ENCODE data around the gene HIRA. TPM values are rescaled to one million over a fixed set of nuclear protein-coding genes. Genes with fewer than 3 reads are reported as not detected.
A peak's percentile ranks its signal among the peaks of the same experiment; 100 is the strongest.

The HIRA gene
- total and polyA plus RNA-seq, 9 of the 15 experiments (the other 6 are each of a cell fraction or from before 2014, with no cell fraction given): 0.96 to 132 (median 58.4) TPM

DNA sequence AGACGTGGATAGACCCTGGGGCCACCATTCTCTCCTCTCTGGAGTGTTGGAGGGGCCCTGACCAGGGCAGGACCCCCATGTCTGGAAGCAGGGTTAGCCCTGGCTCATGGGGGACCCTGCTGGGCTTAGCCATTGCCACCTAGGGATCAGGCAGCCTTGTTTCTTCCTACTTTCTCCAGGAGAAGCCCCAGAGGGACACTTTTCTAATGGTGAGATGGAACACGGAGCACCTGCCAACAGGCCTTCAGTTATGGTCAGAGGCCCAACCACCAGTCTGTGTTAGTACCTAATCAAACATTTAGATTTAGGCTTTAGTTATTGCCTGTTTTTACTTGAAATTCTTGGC lies 17.9 kb upstream of the HIRA start (continued):
- 0 out of 2 replicates have a peak, but pooled peaks have one; percentile 35 for TF ChIP-seq ZNF212 (CRISPR knock-in tag; IDR thresholded peaks at IDR 0.05)

DNA sequence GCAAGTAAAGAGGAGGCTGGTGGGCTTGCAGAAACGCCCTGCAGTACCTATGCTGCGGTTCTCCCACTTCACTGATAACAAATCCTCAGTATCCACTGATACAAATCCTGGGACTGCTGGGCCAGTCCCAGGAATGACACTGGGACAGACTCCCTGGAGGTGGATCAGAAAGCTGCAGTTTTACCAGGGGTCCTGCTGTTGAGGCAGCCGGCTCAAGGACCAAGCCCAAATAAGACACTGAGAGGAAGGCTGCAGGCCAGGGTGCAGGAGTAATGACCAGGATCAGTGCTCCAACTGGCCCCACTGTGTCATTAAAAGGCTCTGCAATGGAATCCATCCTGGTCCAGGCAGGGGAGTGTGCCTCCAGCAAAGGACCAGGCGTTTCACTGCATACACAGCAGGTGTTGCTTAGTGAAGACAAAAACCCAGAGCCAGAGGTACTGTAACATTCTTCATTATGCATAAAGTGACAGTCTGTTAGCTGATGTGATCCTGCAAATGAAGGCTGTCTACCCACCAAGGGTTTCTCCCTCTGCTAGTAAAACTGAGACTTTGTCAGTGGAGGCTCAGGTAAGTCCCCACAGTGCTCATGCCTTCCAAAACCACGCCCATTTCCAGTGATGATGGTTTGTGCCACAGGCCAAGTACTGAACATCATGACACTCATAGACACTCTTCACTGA lies 17.3 kb upstream of the HIRA start:
- Histone ChIP-seq H3K4me3 (no peak overlapping the region), H3K27me3 (ENCODE audit: control insufficient read depth in 2 of 2, insufficient read depth in 2 of 2, low read length in 2 of 2) (no peaks in the 10 kb centered on the region), H3K27ac (ENCODE audit: extremely low read depth, low read depth, low read length) (no peak overlapping the region), H3K9me3 (replicated peaks; ENCODE audit: control insufficient read depth, insufficient read depth, low read depth, low read length) (no peaks in the 10 kb centered on the region), H3K9ac (ENCODE audit: insufficient read depth in 1 of 2, low read depth in 2 of 2, low read length in 2 of 2) (peak overlapping the region in 1 of 2 experiments; percentile 11; a peak in 1 of 4 replicates), H3K36me3 (ENCODE audit: control insufficient read depth, insufficient read depth, low read length) (peaks cover 86% of the 10 kb centered on the region), H3K79me2 (ENCODE audit: control insufficient read depth, insufficient read depth, low read length) (peaks cover 45% of the 10 kb centered on the region), H3K4me1 (replicated peaks in 1 of 2; ENCODE audit: control insufficient read depth in 2 of 2, insufficient read depth in 2 of 2, low read length in 2 of 2) (peaks cover 27 to 37% of the 10 kb centered on the region in 2 experiments), H3K4me2 (ENCODE audit: insufficient read depth, low read length) (no peak overlapping the region), H4K20me1 (replicated peaks; ENCODE audit: control insufficient read depth, insufficient read depth, low read length) (peaks cover 22% of the 10 kb centered on the region), H2AFZ (ENCODE audit: low read depth, low read length) (no peak overlapping the region), H3K9me1 (ENCODE audit: control insufficient read depth, insufficient read depth, low read length) (no peaks in the 10 kb centered on the region)
- no TSS peak for BruUV-seq (replicated peaks)
- no peak for ATAC-seq
- CTCF ChIA-PET (ENCODE audit: low intra/inter-chr PET ratio): no interaction called here
- no peak for FAIRE-seq
- in situ Hi-C loops (cut with MboI) (no loop called here), intact Hi-C loops (cut with micrococcal nuclease) (loop anchor here (10.0 kb wide), 1 partner anchor 176 kb away; no protein-coding TSS in a partner anchor)
- WGBS (ENCODE audit: insufficient coverage, low coverage, missing lambda C conversion rate): 83% methylated on average over 5 of the region's 5 CpGs
- peak in 1 of 4 experiments; percentile 26 for DNase-seq (ENCODE audit: extremely low read depth in 1 of 4, low spot score in 3 of 4)
- POLR2A ChIA-PET: interaction anchor here (1.0 to 11.7 kb wide), 5 partner anchors 7 to 81 kb away, joined by 3 to 284 read pairs (median 74); partner anchors contain the start of genes CDC45, HIRA and MRPL40
- TF ChIP-seq TEAD1 (CRISPR knock-in tag; IDR thresholded peaks at IDR 0.05): no peak
- TF ChIP-seq, protein P1, sequence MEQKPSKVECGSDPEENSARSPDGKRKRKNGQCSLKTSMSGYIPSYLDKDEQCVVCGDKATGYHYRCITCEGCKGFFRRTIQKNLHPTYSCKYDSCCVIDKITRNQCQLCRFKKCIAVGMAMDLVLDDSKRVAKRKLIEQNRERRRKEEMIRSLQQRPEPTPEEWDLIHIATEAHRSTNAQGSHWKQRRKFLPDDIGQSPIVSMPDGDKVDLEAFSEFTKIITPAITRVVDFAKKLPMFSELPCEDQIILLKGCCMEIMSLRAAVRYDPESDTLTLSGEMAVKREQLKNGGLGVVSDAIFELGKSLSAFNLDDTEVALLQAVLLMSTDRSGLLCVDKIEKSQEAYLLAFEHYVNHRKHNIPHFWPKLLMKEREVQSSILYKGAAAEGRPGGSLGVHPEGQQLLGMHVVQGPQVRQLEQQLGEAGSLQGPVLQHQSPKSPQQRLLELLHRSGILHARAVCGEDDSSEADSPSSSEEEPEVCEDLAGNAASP (IDR thresholded peaks at IDR 0.05): no peak
- peak; percentile 80; the same call in 1 of the 2 replicates for TF ChIP-seq TSC22D4 (tag; IDR thresholded peaks at IDR 0.05)
- peak; percentile 5 for TF ChIP-seq SETDB1 (IDR thresholded peaks at IDR 0.05; ENCODE audit: low read length)
- TF ChIP-seq POLR2B (IDR thresholded peaks at IDR 0.05; ENCODE audit: low read depth, partially characterized antibody): peak; percentile 52
- TF ChIP-seq, protein P2, sequence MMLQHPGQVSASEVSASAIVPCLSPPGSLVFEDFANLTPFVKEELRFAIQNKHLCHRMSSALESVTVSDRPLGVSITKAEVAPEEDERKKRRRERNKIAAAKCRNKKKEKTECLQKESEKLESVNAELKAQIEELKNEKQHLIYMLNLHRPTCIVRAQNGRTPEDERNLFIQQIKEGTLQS (IDR thresholded peaks at IDR 0.05): no peak
- TF ChIP-seq, protein P2 (CRISPR knock-in tag; conservative IDR thresholded peaks at IDR 0.05): peak; percentile 30; the same call in 1 of the 2 replicates
- TF ChIP-seq POLR2A (conservative IDR thresholded peaks at IDR 0.05): peak; percentile 58
- peak; percentile 15 for TF ChIP-seq RBM39 (optimal IDR thresholded peaks at IDR 0.05; ENCODE audit: low read depth, low read length)
- TF ChIP-seq ADNP (tag; IDR thresholded peaks at IDR 0.05): no peak
- TF ChIP-seq RAD21 (CRISPR knock-in tag; conservative IDR thresholded peaks at IDR 0.05 in 1 of 2, IDR thresholded peaks at IDR 0.05 in 1 of 2): 0 out of 4 replicates have a peak, but pooled peaks of 1 of the 2 experiments have one; percentile 2
- TF ChIP-seq, protein P3, sequence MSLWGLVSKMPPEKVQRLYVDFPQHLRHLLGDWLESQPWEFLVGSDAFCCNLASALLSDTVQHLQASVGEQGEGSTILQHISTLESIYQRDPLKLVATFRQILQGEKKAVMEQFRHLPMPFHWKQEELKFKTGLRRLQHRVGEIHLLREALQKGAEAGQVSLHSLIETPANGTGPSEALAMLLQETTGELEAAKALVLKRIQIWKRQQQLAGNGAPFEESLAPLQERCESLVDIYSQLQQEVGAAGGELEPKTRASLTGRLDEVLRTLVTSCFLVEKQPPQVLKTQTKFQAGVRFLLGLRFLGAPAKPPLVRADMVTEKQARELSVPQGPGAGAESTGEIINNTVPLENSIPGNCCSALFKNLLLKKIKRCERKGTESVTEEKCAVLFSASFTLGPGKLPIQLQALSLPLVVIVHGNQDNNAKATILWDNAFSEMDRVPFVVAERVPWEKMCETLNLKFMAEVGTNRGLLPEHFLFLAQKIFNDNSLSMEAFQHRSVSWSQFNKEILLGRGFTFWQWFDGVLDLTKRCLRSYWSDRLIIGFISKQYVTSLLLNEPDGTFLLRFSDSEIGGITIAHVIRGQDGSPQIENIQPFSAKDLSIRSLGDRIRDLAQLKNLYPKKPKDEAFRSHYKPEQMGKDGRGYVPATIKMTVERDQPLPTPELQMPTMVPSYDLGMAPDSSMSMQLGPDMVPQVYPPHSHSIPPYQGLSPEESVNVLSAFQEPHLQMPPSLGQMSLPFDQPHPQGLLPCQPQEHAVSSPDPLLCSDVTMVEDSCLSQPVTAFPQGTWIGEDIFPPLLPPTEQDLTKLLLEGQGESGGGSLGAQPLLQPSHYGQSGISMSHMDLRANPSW (CRISPR knock-in tag; IDR thresholded peaks at IDR 0.05): no peak
- 0 out of 2 replicates have a peak, but pooled peaks have one; percentile 15 for TF ChIP-seq CHCHD3 (CRISPR knock-in tag; IDR thresholded peaks at IDR 0.05)
- peak; percentile 22 for TF ChIP-seq HNRNPLL (IDR thresholded peaks at IDR 0.05; ENCODE audit: low read depth, low read length, poor library complexity, severe bottlenecking)
